ENCODE data around the gene ARMCX6. TPM values are rescaled to one million over a fixed set of nuclear protein-coding genes. Genes with fewer than 3 reads are reported as not detected.
"Not testable (repeated sequence)": the region's sequence is repeated elsewhere in the genome, so short reads cannot be mapped to it uniquely, and the experiment has no call there.

Gene ARMCX6
- total RNA-seq, 1 donor from 2014 or later: 12.3 TPM

DNA sequence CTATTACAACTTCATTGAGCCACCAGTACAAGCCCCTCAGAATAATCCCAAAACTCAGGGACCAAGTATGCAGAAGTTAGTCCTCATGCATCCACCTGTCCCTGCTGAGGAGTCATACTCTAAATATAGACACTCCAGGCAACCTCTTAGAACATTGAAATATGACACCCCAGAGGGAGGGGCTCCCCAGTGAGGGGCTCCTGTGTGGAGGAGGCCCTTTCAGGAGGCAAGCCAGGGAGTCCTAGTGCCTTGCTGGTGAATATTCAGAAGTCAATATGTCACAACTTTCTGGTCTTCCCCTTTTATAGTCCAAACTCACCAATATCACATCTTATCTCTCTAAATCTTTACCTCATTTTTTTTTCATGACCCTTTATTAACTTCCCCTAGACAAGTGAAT lies 1.6 kb upstream of the ARMCX6 start:
- Histone ChIP-seq H3K4me3 (no peak overlapping the region), H3K36me3 (no peaks in the 10 kb centered on the region), H3K9me3 (no peaks in the 10 kb centered on the region), H3K4me1 (peaks cover 14% of the 10 kb centered on the region), H3K27ac (no peak overlapping the region), H3K27me3 (no peaks in the 10 kb centered on the region)
- DNase-seq (ENCODE audit: extremely low spot score in 2 of 2): no peak
- intact Hi-C loops (cut with DNase I): loop anchor here (10.0 kb wide), 1 partner anchor 175 kb away; no protein-coding TSS in a partner anchor
- TF ChIP-seq POLR2A (IDR thresholded peaks at IDR 0.05) (no peak), POLR2AphosphoS5 (IDR thresholded peaks at IDR 0.05; ENCODE audit: insufficient read depth in 1 of 2, low read depth in 1 of 2) (no peak)
- TF ChIP-seq, protein P1, sequence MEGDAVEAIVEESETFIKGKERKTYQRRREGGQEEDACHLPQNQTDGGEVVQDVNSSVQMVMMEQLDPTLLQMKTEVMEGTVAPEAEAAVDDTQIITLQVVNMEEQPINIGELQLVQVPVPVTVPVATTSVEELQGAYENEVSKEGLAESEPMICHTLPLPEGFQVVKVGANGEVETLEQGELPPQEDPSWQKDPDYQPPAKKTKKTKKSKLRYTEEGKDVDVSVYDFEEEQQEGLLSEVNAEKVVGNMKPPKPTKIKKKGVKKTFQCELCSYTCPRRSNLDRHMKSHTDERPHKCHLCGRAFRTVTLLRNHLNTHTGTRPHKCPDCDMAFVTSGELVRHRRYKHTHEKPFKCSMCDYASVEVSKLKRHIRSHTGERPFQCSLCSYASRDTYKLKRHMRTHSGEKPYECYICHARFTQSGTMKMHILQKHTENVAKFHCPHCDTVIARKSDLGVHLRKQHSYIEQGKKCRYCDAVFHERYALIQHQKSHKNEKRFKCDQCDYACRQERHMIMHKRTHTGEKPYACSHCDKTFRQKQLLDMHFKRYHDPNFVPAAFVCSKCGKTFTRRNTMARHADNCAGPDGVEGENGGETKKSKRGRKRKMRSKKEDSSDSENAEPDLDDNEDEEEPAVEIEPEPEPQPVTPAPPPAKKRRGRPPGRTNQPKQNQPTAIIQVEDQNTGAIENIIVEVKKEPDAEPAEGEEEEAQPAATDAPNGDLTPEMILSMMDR (IDR thresholded peaks at IDR 0.05): no peak

DNA sequence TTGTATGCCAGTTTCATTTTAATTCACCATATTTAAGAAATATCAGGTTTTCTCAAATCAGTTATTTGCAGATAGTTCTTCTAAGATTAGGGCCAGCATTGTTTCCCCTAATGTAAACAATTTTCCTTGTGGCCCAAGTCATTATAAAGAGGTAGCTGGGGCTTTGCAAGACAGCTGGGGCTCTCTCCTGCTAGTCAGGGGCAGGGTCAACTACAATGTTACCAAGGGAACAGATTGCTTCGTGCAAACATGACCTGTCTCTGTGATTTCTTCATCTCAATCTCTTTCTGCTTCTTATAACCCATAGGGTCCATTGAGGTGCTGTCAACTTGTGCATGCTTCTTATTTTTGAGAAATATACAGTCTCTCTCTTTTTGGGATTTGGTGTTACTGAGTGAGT lies 12.1 kb downstream of the ARMCX6 start:
- Histone ChIP-seq H3K4me1 (no peaks in the 10 kb centered on the region), H3K27me3 (no peaks in the 10 kb centered on the region), H3K9me3 (no peaks in the 10 kb centered on the region), H3K4me3 (no peak overlapping the region), H3K27ac (no peak overlapping the region), H3K36me3 (no peaks in the 10 kb centered on the region)
- TF ChIP-seq, protein P1 (IDR thresholded peaks at IDR 0.05): no peak
- TF ChIP-seq POLR2AphosphoS5 (IDR thresholded peaks at IDR 0.05; ENCODE audit: insufficient read depth in 1 of 2, low read depth in 1 of 2) (no peak), POLR2A (IDR thresholded peaks at IDR 0.05) (no peak)
- intact Hi-C loops (cut with DNase I): no loop called here
- no peak for DNase-seq (ENCODE audit: extremely low spot score in 2 of 2)

DNA sequence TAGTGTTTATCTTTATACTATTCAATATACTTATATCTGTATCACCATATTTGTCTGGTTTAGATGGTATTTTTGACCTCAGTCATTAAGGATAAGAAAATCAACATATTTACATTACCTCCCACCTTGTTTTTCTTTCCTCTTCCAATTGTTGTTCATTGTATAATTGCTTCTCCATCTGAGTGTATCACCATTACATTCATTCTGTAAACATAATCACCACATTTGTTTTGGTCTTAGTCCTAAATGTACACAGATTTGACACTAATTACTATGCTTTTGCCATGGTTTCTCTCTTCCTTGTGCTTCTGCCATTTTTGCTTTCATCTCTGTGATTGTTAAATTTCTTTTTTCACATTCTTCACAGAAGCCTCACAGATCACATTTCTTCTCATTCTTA lies 12.7 kb downstream of the ARMCX6 start:
- intact Hi-C loops (cut with DNase I): no loop called here
- no peaks in the 10 kb centered on the region for H3K4me1 ChIP-seq
- no peaks in the 10 kb centered on the region for H3K9me3 ChIP-seq
- H3K4me3 ChIP-seq: no peak overlapping the region
- H3K36me3 ChIP-seq: no peaks in the 10 kb centered on the region
- H3K27ac ChIP-seq: no peak overlapping the region
- TF ChIP-seq POLR2AphosphoS5 (IDR thresholded peaks at IDR 0.05; ENCODE audit: insufficient read depth in 1 of 2, low read depth in 1 of 2) (no peak), POLR2A (IDR thresholded peaks at IDR 0.05) (no peak)
- TF ChIP-seq, protein P1 (IDR thresholded peaks at IDR 0.05): no peak
- H3K27me3 ChIP-seq: no peaks in the 10 kb centered on the region
- no peak for DNase-seq (ENCODE audit: extremely low spot score in 2 of 2)

DNA sequence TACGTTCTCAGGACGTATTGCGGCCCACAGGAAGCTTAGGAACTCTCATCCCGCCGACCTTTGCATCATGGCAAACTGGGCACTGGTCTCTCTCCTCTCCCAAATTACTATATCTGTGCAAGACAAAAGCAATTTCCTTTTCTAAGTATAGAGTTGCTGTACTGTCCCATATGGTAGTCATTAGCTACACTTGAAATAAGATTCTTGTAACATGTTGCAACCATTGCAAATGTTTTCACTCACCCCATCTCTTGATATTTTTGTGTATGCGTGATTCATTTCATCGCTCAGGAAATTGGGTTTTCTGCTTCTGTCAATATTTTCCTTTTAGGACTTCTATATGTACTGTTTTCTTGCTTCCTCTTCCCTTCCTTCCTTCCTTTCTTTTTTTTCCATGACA lies 15.7 kb downstream of the ARMCX6 start:
- Histone ChIP-seq H3K36me3 (no peaks in the 10 kb centered on the region), H3K4me3 (no peak overlapping the region), H3K4me1 (no peaks in the 10 kb centered on the region), H3K27me3 (no peaks in the 10 kb centered on the region), H3K9me3 (no peaks in the 10 kb centered on the region), H3K27ac (no peak overlapping the region)
- TF ChIP-seq POLR2A (IDR thresholded peaks at IDR 0.05) (no peak), POLR2AphosphoS5 (IDR thresholded peaks at IDR 0.05; ENCODE audit: insufficient read depth in 1 of 2, low read depth in 1 of 2) (no peak)
- TF ChIP-seq, protein P1 (IDR thresholded peaks at IDR 0.05): no peak
- DNase-seq (ENCODE audit: extremely low spot score in 2 of 2): no peak
- intact Hi-C loops (cut with DNase I): no loop called here

DNA sequence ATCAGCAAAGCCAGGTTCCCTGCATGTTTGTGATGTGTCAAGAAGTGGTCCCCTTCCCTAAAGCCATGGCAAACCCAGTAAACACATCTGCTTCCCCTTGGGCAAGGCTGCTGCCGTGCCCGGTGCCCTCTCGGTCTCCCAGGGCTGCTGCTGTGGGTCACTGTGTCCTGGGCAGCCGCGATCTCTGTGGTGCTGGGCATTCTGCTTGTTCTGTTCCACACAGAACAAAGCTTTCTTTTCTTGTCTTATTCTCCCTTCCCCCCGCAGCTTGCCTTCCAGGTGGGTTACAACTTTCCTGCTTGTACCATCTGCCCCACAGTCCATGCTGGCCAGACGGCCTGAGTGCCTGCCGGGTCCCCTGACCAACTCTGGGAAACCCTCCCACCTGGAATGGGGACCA lies 18.2 kb downstream of the ARMCX6 start:
- H3K27me3 ChIP-seq; H3K36me3 ChIP-seq; H3K27ac ChIP-seq; intact Hi-C loops (cut with DNase I); H3K9me3 ChIP-seq; H3K4me3 ChIP-seq; H3K4me1 ChIP-seq; DNase-seq (ENCODE audit: extremely low spot score in 2 of 2): not testable (repeated sequence)
